ENCODE data around the gene FAM236B.
"Not testable (repeated sequence)": the region's sequence is repeated elsewhere in the genome, so short reads cannot be mapped to it uniquely, and the experiment has no call there.

The FAM236B gene

DNA sequence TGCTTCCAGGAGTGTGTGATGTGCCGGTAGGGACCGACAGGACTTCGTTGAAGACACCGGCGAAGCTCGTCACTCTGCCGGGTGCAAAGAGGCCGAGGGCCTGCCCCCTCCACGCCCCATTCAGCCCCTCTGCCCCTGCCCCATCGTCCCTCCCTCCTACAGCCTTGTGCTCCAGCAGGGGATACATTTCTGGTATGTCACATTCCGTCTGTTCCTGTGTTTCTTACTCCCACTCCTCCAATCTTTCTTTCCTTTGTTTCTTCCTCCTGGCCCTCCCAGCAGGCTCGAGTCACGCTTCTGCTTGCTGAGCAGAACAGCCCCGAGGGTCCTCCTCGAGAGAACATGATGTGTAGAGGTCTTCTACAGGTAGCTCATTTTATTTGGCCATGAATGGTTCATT lies at the start of gene FAM236B:
FAM236B (minus strand) TSS at position 101 of the 400 bp plus-strand sequence; CDS start at position 1, 100 bp downstream.
- DNase-seq: not testable (repeated sequence)

DNA sequence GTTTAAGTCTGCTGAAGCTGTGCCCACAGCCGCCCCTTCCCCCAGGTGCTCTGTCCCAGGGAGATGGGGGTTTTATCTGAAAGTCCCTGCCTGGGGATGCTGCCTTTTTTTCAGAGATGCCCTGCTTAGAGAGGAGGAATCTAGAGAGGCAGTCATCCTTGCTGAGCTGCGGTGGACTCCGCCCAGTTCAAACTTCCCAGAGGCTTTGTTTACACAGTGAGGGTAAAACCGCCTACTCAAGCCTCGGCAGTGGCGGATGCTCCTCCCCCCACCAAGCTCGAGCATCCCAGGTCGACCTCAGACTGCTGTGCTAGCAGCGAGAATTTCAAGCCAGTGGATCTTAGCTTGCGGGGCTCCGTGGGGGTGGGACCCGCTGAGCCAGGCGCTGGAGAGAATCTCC lies 48.2 kb upstream of the FAM236B start:
- DNase-seq: not testable (repeated sequence)

DNA sequence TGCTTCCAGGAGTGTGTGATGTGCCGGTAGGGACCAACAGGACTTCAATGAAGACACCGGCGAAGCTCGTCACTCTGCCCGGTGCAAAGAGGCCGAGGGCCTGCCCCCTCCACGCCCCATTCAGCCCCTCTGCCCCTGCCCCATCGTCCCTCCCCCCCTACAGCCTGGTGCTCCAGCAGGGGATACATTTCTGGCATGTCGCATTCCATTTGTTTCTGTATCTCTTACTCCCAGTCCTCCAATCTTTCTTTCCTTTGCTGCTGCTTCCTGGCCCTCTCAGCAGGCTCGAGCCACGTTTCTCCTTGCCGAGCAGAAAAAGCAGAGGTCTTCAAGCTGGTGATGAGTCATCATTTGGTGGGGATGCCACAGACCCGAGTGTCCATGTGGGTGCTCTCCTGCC lies 25.6 kb upstream of the FAM236B start, which contains the start of gene FAM236D:
FAM236D (minus strand) TSS at position 101 of the 400 bp plus-strand sequence; CDS start at position 1, 100 bp downstream.
- DNase-seq: not testable (repeated sequence)

DNA sequence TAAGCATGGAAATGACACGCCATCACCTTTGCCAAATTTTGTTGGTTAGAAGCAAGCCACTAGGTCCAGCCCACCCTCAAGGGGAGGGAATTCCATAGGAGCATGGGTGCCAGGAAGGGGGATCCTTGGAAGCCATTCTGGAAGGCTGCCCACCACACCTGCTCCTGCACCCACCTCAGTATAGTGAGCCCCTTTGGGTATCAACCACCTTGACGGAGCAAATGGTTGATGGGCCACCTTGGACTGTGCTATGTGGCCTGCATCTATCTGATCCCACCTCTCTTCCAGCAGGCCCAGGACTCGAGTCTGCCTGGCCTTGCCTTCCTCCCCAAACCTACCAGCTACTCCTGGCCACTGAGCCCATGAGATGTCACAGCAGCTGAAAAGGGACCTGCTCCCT lies 7.9 kb upstream of the FAM236B start:
- not testable (repeated sequence) for DNase-seq

DNA sequence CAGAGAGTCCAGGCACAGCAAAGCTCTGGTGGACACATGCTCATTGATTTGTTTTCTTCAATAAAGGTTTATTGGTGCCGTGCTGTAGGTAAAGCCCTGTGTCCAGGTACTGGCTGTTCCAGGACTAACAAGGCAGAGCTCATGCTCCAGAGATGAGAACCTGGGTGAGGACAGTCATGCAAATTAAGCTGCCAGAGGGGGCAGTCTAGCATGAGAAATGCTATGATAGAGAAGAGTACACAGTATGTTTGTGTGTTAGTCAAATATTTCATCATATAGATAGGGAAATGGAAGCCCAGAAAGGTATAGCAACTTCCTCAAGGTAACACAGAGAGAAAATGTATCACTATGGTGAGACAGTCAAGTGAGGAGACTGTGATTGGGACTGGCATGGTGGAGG lies 5.7 kb upstream of the FAM236B start:
- DNase-seq: not testable (repeated sequence)

DNA sequence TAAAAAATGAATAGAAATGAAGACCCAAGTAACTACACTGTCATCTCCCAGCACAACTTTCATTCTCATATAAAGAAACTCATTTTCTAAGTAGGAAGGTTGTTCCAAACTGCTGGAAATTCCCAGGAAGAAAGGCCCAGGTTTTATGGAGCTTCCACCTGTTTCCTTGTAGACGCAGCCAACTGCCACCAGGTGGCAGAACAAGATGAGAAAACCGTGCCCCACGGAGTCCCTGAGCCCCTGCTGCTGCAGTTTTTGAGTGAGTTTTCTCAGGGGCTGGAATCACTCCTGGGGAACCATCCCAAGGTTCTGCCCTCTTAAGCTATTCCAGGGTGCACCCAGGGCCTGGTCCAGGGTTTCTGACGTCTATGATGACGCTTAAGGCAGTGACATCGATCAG lies 1.5 kb upstream of the FAM236B start:
- not testable (repeated sequence) for DNase-seq

DNA sequence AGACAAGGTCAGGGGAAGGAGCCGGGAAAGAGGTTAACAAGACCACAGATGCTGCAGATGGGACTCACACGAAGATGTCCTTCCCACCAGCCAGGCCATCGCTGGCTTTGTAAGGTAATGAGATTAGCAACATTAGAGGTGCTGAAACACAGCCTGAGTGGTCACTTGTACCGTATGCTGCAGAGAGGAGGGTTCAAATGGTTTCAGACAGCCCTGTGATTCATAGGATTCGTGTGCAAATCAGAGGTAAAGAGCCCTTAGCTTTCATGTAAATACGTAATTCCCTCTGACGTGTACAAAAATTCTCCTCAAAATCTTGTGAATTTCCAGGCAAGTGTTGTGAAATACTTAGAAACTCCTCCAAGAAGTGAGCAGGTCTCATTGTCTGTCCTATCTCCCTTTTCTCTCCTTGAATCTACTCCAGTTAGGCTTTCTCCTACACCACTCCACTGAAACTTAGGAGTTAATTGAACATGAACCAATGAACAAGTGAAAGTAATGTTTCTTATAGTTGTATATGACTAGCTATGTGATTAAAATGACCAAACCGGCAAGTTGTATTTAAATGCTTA lies 991 bp upstream of the FAM236B start:
- DNase-seq: not testable (repeated sequence)

DNA sequence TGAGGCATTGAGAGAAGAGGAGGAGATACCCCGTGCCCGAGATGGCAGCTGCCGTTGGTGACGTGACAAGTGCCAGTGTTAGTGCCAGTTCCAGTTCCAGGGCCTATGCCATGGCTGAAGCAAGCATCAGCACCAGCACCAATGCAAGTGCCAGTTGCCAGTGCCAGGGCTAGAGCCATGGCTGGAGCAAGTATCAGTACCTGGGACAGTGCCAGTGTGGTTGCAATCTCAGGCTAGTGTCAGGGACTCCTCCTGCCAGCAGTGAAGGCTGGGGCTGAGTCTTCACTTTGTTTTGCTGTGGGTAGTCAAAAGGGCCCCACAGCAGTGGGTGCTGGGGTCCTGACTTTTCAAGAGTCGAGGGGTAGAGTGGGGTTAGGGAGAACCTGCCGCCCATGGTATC lies 4.3 kb downstream of the FAM236B start:
- not testable (repeated sequence) for DNase-seq

DNA sequence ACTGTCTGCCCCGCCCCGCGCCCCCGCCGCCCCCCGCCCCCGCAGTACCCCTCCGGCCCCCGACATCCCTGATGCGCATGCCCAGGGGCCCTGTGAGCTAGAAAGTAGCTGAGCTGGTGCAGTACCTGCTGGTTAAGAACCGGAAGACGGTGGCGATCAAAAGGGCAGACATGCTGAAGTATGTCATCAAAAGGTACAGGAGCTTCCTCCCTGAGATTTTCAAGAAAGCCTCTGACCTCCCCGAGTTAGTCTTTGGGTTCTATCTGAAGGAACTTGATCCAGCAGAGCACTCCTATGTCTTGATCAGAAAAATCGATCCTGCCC lies 5.0 kb downstream of the FAM236B start:
- not testable (repeated sequence) for DNase-seq

DNA sequence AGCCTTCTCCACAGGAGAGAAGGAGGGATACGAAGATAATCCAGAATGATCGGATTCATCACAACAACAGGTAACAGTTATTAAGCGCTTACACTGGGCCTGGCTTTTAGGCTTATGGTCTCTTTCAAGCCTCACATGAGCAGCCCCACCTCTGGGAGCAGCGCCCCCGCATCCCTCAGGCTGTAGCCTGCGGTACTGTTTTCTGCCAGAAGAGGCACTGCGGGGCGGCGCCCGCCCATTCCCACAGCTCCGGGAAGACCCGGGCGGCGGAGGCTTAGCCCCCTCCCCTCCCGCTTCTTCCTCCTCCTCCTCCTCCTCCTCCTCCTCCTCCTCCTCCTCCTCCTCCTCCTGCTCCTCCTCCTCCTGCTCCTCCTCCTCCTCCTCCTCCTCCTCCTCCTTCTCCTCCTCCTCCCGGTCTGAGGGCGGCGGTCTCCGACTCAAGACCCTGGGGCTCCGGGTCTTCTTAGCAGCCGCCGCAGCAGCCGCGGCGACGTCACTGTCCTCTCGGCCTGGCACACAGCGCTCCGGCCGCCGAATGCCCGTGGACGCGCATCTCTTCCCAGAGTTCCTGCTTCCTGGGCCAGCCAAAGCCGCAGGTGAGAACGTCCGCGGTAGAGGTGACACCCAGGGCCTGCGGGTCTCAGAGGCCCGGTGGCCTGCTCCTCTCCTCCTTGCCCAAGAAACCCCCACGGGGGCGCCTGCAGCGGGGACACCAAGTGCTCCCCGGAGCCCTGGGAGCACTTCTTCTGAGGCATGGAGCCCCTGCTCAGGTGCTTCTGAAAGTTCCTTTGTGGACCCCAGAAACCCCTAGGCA lies 5.6 kb downstream of the FAM236B start, which contains the start of gene DMRTC1B:
DMRTC1B (plus strand) TSS at position 238 of the 814 bp plus-strand sequence. CDS start 68,246 bp downstream, outside the sequence.
- DNase-seq: not testable (repeated sequence)

DNA sequence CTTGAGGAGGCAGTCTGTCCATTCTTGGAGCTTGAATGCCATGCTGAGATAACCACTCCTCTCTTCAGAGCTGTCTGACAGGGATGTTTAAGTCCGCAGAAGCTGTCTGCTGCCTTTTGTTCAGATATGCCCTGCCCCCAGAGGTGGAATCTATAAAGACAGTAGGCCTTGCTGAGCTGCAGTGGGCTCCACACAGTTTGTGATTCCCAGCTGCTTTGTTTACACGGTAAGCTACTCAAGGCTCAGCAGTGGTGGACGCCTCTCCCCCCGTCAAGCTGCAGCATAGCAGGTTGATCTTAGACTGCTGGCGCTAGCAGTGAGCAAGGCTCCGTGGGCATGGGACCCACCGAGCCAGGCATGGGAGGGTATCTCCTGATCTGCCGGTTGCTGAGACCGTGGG lies 22.0 kb downstream of the FAM236B start:
- DNase-seq: not testable (repeated sequence)

DNA sequence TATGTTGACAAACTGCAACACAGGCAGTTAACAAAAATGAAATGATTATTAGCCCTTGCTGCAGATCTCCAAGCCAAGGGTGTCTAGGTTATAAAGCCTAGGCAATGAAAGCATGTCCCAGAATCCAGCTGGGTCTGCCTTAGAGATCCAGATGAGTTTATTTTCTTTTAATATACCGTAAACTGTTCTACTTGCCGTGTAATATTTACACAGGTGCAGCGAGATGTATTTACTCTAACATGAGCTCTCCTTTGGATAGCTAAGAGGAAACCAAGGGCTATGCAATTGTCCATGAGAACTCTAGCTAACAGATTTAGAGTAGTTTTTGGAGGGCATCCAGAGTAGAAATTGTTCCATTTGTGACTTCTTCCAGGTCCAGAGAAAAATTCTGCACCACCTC lies 33.9 kb downstream of the FAM236B start:
- DNase-seq: not testable (repeated sequence)

DNA sequence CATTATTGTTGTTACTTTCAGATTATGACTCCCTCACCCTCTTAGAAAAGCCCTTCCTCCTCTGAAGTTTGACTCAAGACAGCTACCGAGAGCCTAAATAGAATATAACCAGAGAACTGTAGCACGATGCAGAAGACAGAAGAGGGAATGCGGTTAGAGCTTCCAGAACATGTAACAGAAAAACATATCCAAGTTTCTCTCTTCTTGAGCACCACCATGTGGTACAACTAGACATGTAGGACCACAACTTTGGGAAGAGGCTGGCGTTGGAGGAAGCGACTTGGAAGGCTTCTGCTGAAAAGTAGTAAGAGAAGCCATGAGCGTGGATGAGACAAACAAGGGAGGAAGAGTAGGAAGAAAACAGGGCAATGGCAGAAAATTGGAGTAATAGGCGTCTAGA lies 36.9 kb downstream of the FAM236B start:
- DNase-seq: not testable (repeated sequence)

DNA sequence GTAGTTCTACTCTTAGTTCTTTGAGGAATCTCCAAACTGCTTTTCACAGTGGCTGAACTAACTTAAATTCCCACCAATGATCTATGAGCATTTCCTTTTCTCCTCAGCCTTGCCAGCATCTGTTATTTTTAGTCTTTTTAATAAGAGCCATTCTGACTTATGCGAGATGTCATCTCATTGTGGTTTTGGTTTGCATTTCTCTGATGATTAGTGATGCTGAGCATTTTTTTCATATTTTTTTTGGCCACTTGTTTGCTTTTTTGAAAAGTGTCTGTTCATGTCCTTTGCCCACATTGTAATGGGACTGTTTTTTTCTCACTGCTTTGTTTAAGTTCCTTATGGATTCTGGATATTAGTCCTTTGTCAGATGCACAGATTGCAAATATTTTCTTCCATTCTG lies 46.9 kb downstream of the FAM236B start:
- DNase-seq: no peak

DNA sequence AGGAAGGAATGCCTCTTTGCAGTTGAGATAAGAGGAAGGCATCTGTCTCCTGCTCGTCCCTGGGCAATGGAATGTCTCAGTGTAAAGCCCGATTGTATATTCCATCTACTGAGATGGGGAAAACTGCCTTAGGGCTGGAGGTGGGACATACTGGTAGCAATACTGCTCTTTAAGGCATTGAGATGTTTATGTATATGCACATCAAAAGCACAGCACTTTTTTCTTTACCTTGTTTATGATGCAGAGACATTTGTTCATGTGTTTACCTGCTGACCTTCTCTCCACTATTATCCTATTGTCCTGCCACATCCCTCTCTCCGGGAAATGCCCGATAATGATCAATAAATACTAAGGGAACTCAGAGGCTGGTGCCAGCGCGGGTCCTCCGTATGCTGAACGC lies 48.8 kb downstream of the FAM236B start:
- not testable (repeated sequence) for DNase-seq
